OCI-LY7 (cell line): ENCODE results near the gene LY6G6D. TPM values are rescaled to one million over a fixed set of nuclear protein-coding genes. Genes with fewer than 3 reads are reported as not detected.

Source experiments
- BruUV-seq: library from RNA; stranded (reverse); fragments of 400-500 nt; replicated peaks from 2 replicates; lab custom pipeline; 2021; lab: Mats Ljungman, UMichigan
- CTCF ChIA-PET: fragments of 300-600 bp; sonication (Branson Sonifier 250); formaldehyde crosslinking; loops from one replicate; lab custom pipeline; 2022; ENCODE audit warnings: antibody characterized with exemption; ENCODE audit not compliant: unreplicated experiment; lab: Charles Lee
- POLR2A ChIA-PET: fragments of 300-600 bp; sonication (Branson Sonifier 250); formaldehyde crosslinking; loops from one replicate; lab custom pipeline; 2022; ENCODE audit warnings: antibody characterized with exemption; lab: Charles Lee
- DNase-seq: peaks from one replicate; pipeline ENCODE4 v3.0.0-alpha.2; 2015; ENCODE audit warnings: low spot score
- H2AFZ ChIP-seq: fragments of 200-600 bp; sonication (generic), shearing (Covaris generic); 2 replicates; pipeline ENCODE4 v1.6.1; 2014; ENCODE audit warnings: mild to moderate bottlenecking, antibody characterized with exemption, low read length, moderate library complexity
- H3K27ac ChIP-seq: fragments of 200-600 bp; sonication (generic); 2 replicates; pipeline ENCODE4 v1.5.1; 2014; ENCODE audit warnings: mixed run types, low read depth, mild to moderate bottlenecking, moderate library complexity, low read length, inconsistent platforms; ENCODE audit not compliant: poor library complexity, severe bottlenecking
- H3K36me3 ChIP-seq: fragments of 200-600 bp; sonication (generic); 2 replicates; pipeline ENCODE4 v1.6.1; 2014; ENCODE audit warnings: mild to moderate bottlenecking, antibody characterized with exemption, low read length, moderate library complexity, mixed read lengths; ENCODE audit not compliant: insufficient read depth
- H3K4me1 ChIP-seq: fragments of 200-600 bp; sonication (generic); 2 replicates; pipeline ENCODE4 v1.5.1; 2014; ENCODE audit warnings: mild to moderate bottlenecking, low read length; ENCODE audit not compliant: insufficient read depth, poor library complexity, severe bottlenecking
- H3K4me2 ChIP-seq: fragments of 200-600 bp; sonication (generic); 2 replicates; pipeline ENCODE4 v1.6.1; 2014; ENCODE audit warnings: mild to moderate bottlenecking, low read length
- H3K4me3 ChIP-seq: fragments of 200-600 bp; sonication (generic); 2 replicates; pipeline ENCODE4 v1.5.1; 2014; ENCODE audit warnings: mild to moderate bottlenecking, low read depth, low read length; ENCODE audit not compliant: poor library complexity, severe bottlenecking
- H3K79me2 ChIP-seq: fragments of 200-600 bp; sonication (generic); 2 replicates; pipeline ENCODE4 v1.6.1; 2016; ENCODE audit warnings: low read depth, mild to moderate bottlenecking, low read length, moderate library complexity, mixed read lengths; ENCODE audit not compliant: insufficient read depth
- H3K9me2 ChIP-seq: fragments of 200-600 bp; sonication (generic); 2 replicates; pipeline ENCODE4 v1.6.1; 2016; ENCODE audit warnings: mild to moderate bottlenecking, low read length, mixed read lengths; ENCODE audit not compliant: insufficient read depth
- H3K9me3 ChIP-seq: fragments of 200-600 bp; sonication (generic); 2 replicates; pipeline ENCODE4 v1.6.1; 2014; ENCODE audit warnings: mild to moderate bottlenecking, mixed run types, low read length, mixed read lengths
- H4K20me1 ChIP-seq: fragments of 200-600 bp; sonication (generic); 2 replicates; pipeline ENCODE4 v1.6.1; 2014; ENCODE audit warnings: mild to moderate bottlenecking, antibody characterized with exemption, low read length, moderate library complexity, mixed read lengths; ENCODE audit not compliant: insufficient read depth
- EZH2phosphoT487 ChIP-seq: fragments of 200-600 bp; sonication (generic); IDR thresholded peaks from 2 replicates; pipeline ENCODE4 v1.6.1; 2018; ENCODE audit warnings: low read depth, borderline replicate concordance, mild to moderate bottlenecking, mixed run types, antibody characterized with exemption, low read length, moderate library complexity, mixed read lengths
- intact Hi-C: fragments of 100-400 bp; cut with micrococcal nuclease; formaldehyde crosslinking; loops from one replicate; pipeline ENCODE4 v1.10.0; 2022; ENCODE audit not compliant: unreplicated experiment
- total RNA-seq, 2 experiments: library from RNA; depleted of rRNA in 1 of 2; stranded (reverse); fragments of >200 nt in 1 of 2; shearing (Covaris generic) in 1 of 2; gene quantifications; 2 replicates each; pipeline ENCODE4 v1.2.3, GENCODE V29; 2014 to 2022
- TF ChIP-seq, protein P1 (sequence below): fragments of 200-600 bp; sonication (generic); conservative IDR thresholded peaks from 2 replicates; pipeline ENCODE4 v1.5.1; 2014; ENCODE audit warnings: mild to moderate bottlenecking, antibody characterized with exemption, low read length, moderate library complexity, mixed read lengths

The LY6G6D gene
- total RNA-seq, 2 experiments from 2014 or later = not detected

DNA sequence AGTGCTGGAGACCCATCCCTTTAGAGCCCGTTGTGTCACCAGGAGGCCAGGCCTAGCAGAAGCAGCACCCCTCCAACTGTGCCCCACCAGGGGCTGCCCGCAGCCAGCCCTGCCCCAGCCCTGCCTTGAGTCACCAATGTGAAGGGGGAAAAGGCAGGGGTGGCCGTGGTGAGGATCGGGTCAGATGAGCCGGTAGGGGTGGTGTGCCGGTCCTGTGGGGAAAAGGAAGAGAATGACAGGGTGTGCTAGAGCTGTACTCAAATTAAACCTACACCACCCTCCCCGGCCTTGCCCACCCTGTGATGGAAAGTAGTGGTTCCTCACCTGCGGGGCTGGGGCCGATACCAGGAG is 50.4 kb downstream of the LY6G6D start:
- no TSS peak for BruUV-seq

DNA sequence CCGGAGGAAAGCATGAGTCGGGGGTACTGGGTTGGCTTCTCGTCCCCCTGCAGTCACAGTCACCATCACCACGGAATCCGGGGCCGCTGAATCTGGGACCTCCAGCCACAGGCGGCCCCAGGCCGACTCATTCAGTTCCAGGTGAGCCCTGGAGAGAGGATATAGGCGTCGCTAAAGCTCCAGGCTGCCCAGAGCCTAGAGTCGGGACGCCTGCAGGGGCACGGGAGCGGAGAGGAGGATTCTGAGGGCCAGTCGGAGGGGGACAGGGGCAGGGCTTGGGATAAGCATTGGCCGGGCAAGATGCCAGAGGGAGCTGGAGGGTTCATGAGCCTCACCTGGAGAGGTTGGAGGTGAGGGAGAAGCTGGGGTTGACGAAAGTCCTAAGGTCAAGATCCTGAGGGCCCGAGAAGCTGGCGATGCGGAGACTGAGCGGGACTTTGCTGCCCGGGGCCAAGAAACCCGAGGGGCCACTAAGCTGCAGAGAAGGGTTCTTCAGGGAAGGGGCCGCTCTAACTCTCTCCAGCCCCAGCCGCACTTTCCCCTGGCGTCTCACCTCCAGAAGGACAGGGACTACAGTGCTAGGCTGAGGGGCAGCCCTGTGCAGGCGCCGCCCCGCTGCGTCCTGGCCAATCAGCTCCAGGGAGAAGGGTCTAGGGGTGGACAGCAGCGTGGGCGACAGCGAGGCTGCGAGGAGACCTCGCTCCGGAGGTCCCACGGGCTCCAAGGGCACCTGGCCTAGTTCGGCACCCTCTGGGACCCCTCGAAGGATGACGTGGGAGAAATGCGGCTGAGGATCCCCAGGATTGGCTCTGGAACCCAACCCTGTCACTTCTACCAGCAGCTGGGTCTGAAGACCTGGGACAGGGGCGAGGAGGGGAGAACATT is 51.0 kb downstream of the LY6G6D start:
- ChIA-PET POLR2A (interaction anchor here (1.2 kb wide), 1 partner anchor 26 kb away, joined by 3 read pairs; the partner anchor contains the start of gene MSH5), CTCF (no interaction called here)
- Histone ChIP-seq H3K9me3 (no peaks in the 10 kb centered on the region), H3K9me2 (no peaks in the 10 kb centered on the region), H2AFZ (no peak overlapping the region), H3K4me1 (no peaks in the 10 kb centered on the region), H3K4me3 (no peak overlapping the region), H3K79me2 (no peaks in the 10 kb centered on the region), H3K36me3 (peaks cover 47% of the 10 kb centered on the region), H3K27ac (no peak overlapping the region), H3K4me2 (no peak overlapping the region), H4K20me1 (no peaks in the 10 kb centered on the region)
- TF ChIP-seq EZH2phosphoT487 = no peak
- TF ChIP-seq, protein P1, sequence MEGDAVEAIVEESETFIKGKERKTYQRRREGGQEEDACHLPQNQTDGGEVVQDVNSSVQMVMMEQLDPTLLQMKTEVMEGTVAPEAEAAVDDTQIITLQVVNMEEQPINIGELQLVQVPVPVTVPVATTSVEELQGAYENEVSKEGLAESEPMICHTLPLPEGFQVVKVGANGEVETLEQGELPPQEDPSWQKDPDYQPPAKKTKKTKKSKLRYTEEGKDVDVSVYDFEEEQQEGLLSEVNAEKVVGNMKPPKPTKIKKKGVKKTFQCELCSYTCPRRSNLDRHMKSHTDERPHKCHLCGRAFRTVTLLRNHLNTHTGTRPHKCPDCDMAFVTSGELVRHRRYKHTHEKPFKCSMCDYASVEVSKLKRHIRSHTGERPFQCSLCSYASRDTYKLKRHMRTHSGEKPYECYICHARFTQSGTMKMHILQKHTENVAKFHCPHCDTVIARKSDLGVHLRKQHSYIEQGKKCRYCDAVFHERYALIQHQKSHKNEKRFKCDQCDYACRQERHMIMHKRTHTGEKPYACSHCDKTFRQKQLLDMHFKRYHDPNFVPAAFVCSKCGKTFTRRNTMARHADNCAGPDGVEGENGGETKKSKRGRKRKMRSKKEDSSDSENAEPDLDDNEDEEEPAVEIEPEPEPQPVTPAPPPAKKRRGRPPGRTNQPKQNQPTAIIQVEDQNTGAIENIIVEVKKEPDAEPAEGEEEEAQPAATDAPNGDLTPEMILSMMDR = no peak
- no peak for DNase-seq
- intact Hi-C loops = no loop called here
- BruUV-seq = no TSS peak

More for the DNA sequence above, 50.4 kb downstream of the LY6G6D start:
- Histone ChIP-seq H3K79me2 (no peaks in the 10 kb centered on the region), H3K9me3 (no peaks in the 10 kb centered on the region), H3K36me3 (peaks cover 53% of the 10 kb centered on the region), H3K4me2 (no peak overlapping the region), H3K27ac (no peak overlapping the region), H3K4me3 (no peak overlapping the region), H2AFZ (no peak overlapping the region), H4K20me1 (no peaks in the 10 kb centered on the region), H3K9me2 (no peaks in the 10 kb centered on the region), H3K4me1 (no peaks in the 10 kb centered on the region)
- no peak for TF ChIP-seq EZH2phosphoT487
- TF ChIP-seq, protein P1 = no peak
- intact Hi-C loops = no loop called here
- DNase-seq = no peak
- ChIA-PET POLR2A (interaction anchor here (1.2 kb wide), 1 partner anchor 25 kb away, joined by 3 read pairs; the partner anchor contains the start of gene MSH5), CTCF (no interaction called here)
